IMR-90 (cell line): ENCODE results near the gene CCDC141. TPM values are rescaled to one million over a fixed set of nuclear protein-coding genes. Genes with fewer than 3 reads are reported as not detected.

Experiments used
- ATAC-seq: fragments of 200-7000 bp; cut with Tn5 transposase; 2 replicates; pipeline ENCODE4 v1.9.1; 2020; ENCODE audit warnings: low read depth, mild to moderate bottlenecking, moderate library complexity
- BruUV-seq: library from RNA; stranded (reverse); fragments of 400-500 nt; replicated peaks from 2 replicates; lab custom pipeline; 2021; lab: Mats Ljungman, UMichigan
- CTCF ChIA-PET: fragments of 300-600 bp; formaldehyde crosslinking; extraction: SDS; loops from one replicate; lab custom pipeline; 2021; ENCODE audit warnings: antibody characterized with exemption; lab: Yijun Ruan, JAX
- POLR2A ChIA-PET: fragments of 300-600 bp; sonication (Branson Sonifier 250); formaldehyde crosslinking; loops from one replicate; lab custom pipeline; 2022; ENCODE audit warnings: antibody characterized with exemption; ENCODE audit not compliant: unreplicated experiment; lab: Charles Lee
- DNase-seq: peaks from one replicate; pipeline ENCODE4 v3.0.0; 2013
- H2AFZ ChIP-seq: replicated peaks from 2 replicates; pipeline ENCODE3; 2013; ENCODE audit warnings: low read length, mild to moderate bottlenecking; ENCODE audit not compliant: poor library complexity
- H2AK5ac ChIP-seq: 2 replicates; pipeline ENCODE4 v1.6.1; 2013; ENCODE audit warnings: low read depth, low read length, inconsistent platforms
- H2AK9ac ChIP-seq: replicated peaks from 2 replicates; pipeline ENCODE3; 2013; ENCODE audit warnings: mild to moderate bottlenecking, low read depth, low read length, moderate library complexity; ENCODE audit not compliant: poor library complexity
- H2BK120ac ChIP-seq: 2 replicates; pipeline ENCODE4 v1.6.1; 2013; ENCODE audit warnings: low read depth, low read length, inconsistent platforms
- H2BK15ac ChIP-seq: 3 replicates; pipeline ENCODE4 v1.6.1; 2013; ENCODE audit warnings: low read depth, low read length, inconsistent platforms
- H2BK20ac ChIP-seq: 2 replicates; pipeline ENCODE4 v1.6.1; 2013; ENCODE audit warnings: low read depth, mild to moderate bottlenecking, inconsistent platforms, low read length, moderate library complexity
- H2BK5ac ChIP-seq: 2 replicates; pipeline ENCODE4 v1.6.1; 2013; ENCODE audit warnings: mild to moderate bottlenecking, low read depth, low read length, inconsistent platforms; ENCODE audit not compliant: poor library complexity, severe bottlenecking
- H3K14ac ChIP-seq: replicated peaks from 2 replicates; pipeline ENCODE4 v1.6.1; 2013; ENCODE audit warnings: low read depth, low read length, inconsistent platforms
- H3K18ac ChIP-seq: 2 replicates; pipeline ENCODE4 v1.6.1; 2013; ENCODE audit warnings: low read depth, low read length, control low read depth
- H3K23ac ChIP-seq: 2 replicates; pipeline ENCODE4 v1.6.1; 2013; ENCODE audit warnings: low read depth, low read length, inconsistent platforms
- H3K27ac ChIP-seq: 2 replicates; pipeline ENCODE4 v1.5.1; 2013; ENCODE audit warnings: mild to moderate bottlenecking, control low read depth, low read length; ENCODE audit not compliant: insufficient read depth
- H3K27me3 ChIP-seq: 2 replicates; pipeline ENCODE4 v1.6.1; 2013; ENCODE audit warnings: low read length; ENCODE audit not compliant: control insufficient read depth, insufficient read depth
- H3K36me3 ChIP-seq: 2 replicates; pipeline ENCODE4 v1.6.1; 2013; ENCODE audit warnings: low read length, mixed read lengths; ENCODE audit not compliant: control insufficient read depth, insufficient read depth
- H3K4ac ChIP-seq: 2 replicates; pipeline ENCODE4 v1.6.1; 2013; ENCODE audit warnings: low read depth, low read length, inconsistent platforms
- H3K4me1 ChIP-seq: 2 replicates; pipeline ENCODE4 v1.6.1; 2013; ENCODE audit warnings: low read length, mixed read lengths; ENCODE audit not compliant: control insufficient read depth, insufficient read depth
- H3K4me2 ChIP-seq: 2 replicates; pipeline ENCODE4 v1.6.1; 2013; ENCODE audit warnings: low read depth, mild to moderate bottlenecking, control low read depth, low read length, moderate library complexity
- H3K4me3 ChIP-seq: 2 replicates; pipeline ENCODE4 v1.5.1; 2013; ENCODE audit warnings: low read depth, mild to moderate bottlenecking, control low read depth, low read length, moderate library complexity; ENCODE audit not compliant: insufficient read depth
- H3K56ac ChIP-seq: 2 replicates; pipeline ENCODE4 v1.6.1; 2013; ENCODE audit warnings: low read length, inconsistent platforms; ENCODE audit not compliant: insufficient read depth; ENCODE audit errors: extremely low read depth
- H3K79me1 ChIP-seq, 2 experiments: 2 replicates each; pipeline ENCODE4 v1.6.1; 2013; ENCODE audit warnings: low read length in 2 of 2, inconsistent platforms in 1 of 2, low read depth in 1 of 2
- H3K9ac ChIP-seq: 2 replicates; pipeline ENCODE4 v1.6.1; 2013; ENCODE audit warnings: low read depth, low read length, control low read depth
- H3K9me1 ChIP-seq: 2 replicates; pipeline ENCODE4 v1.6.1; 2013; ENCODE audit warnings: low read length, inconsistent platforms; ENCODE audit not compliant: insufficient read depth
- H3K9me3 ChIP-seq: 2 replicates; pipeline ENCODE4 v1.6.1; 2013; ENCODE audit warnings: low read length; ENCODE audit not compliant: control insufficient read depth, insufficient read depth
- H4K20me1 ChIP-seq: 2 replicates; pipeline ENCODE4 v1.6.1; 2013; ENCODE audit warnings: low read length, inconsistent platforms; ENCODE audit not compliant: insufficient read depth
- H4K5ac ChIP-seq: 2 replicates; pipeline ENCODE4 v1.6.1; 2013; ENCODE audit warnings: mild to moderate bottlenecking, low read depth, low read length, control low read depth
- H4K8ac ChIP-seq, 2 experiments: 2 replicates each; pipeline ENCODE4 v1.6.1; 2013; ENCODE audit warnings: low read depth in 2 of 2, low read length in 2 of 2, control low read depth in 1 of 2, inconsistent platforms in 1 of 2
- H4K91ac ChIP-seq: 2 replicates; pipeline ENCODE4 v1.6.1; 2013; ENCODE audit warnings: low read depth, low read length, inconsistent platforms; ENCODE audit not compliant: insufficient read depth
- MAZ ChIP-seq: IDR thresholded peaks from 2 replicates; pipeline ENCODE4 v1.6.1; 2012; ENCODE audit warnings: low read depth, mild to moderate bottlenecking, low read length, improper control_type of control experiment, moderate library complexity, borderline replicate concordance
- WGBS, 2 experiments: methylation state at CpG; one replicate each; pipeline versions ENCODE4 v1.1.5 to v1.1.7; 2013; ENCODE audit warnings: missing lambda C conversion rate in 2 of 2; ENCODE audit not compliant: insufficient read length in 1 of 2; ENCODE audit errors: extremely low coverage in 2 of 2; 5-methylcytosine and 5-hydroxymethylcytosine counted together
- dilution Hi-C: fragments of 300-500 bp; cut with HindIII; formaldehyde crosslinking; loops from one replicate; pipeline ENCODE4 v1.14.3; 2018; ENCODE audit warnings: low sequenced_read_pairs; ENCODE audit not compliant: unreplicated experiment
- in situ Hi-C: fragments of 300-500 bp; cut with MboI; formaldehyde crosslinking; loops from 3 replicates; pipeline ENCODE4 v1.14.3; 2019; ENCODE audit warnings: low sequenced_read_pairs, inconsistent platforms, mixed read lengths
- intact Hi-C: fragments of 100-400 bp; cut with micrococcal nuclease; formaldehyde crosslinking; loops from 2 replicates; pipeline ENCODE4 v1.10.0; 2022
- polyA plus RNA-seq, 3 experiments: library from polyadenylated mRNA; depleted of rRNA; stranded (reverse); fragments of >200 nt; gene quantifications; 2 replicates each; pipeline ENCODE4 v1.2.3, GENCODE V29; 2012; ENCODE audit warnings: low replicate concordance in 1 of 3
- total RNA-seq: library from RNA; depleted of rRNA; stranded (reverse); fragments of >200 nt; gene quantifications from 2 replicates; pipeline ENCODE4 v1.2.3, GENCODE V29; 2012

Gene CCDC141
- total and polyA plus RNA-seq, 2 of the 4 experiments (the other 2 are of a cell fraction), result not detected

GRCh38 chr2:178949151-178949550, 100.8 kb downstream of the CCDC141 start:
- Histone ChIP-seq H4K20me1 (no peaks in the 10 kb centered on the region), H4K5ac (no peak overlapping the region), H3K9ac (no peak overlapping the region), H3K56ac (no peak overlapping the region), H2AK9ac (no peak overlapping the region), H3K14ac (no peak overlapping the region), H2AK5ac (no peak overlapping the region), H3K36me3 (no peaks in the 10 kb centered on the region), H4K91ac (no peak overlapping the region), H3K4me3 (no peak overlapping the region), H4K8ac (no peak overlapping the region), H3K4me2 (no peak overlapping the region), H3K27ac (no peak overlapping the region), H3K79me1 (no peaks in the 10 kb centered on the region), H2BK120ac (no peak overlapping the region), H3K9me3 (no peaks in the 10 kb centered on the region), H3K23ac (no peak overlapping the region), H2BK5ac (no peak overlapping the region), H2AFZ (no peak overlapping the region), H3K18ac (no peak overlapping the region), H2BK20ac (no peak overlapping the region), H3K4me1 (no peaks in the 10 kb centered on the region), H2BK15ac (no peak overlapping the region), H3K4ac (no peak overlapping the region), H3K9me1 (no peaks in the 10 kb centered on the region), H3K27me3 (no peaks in the 10 kb centered on the region)
- POLR2A ChIA-PET, result no interaction called here
- DNase-seq (no peak), ATAC-seq (no peak)
- CTCF ChIA-PET, result interaction anchor here (1.2 kb wide), 1 partner anchor 58 kb away, joined by 3 read pairs; no protein-coding TSS in a partner anchor
- no peak for TF ChIP-seq MAZ
- dilution Hi-C loops, result no loop called here
- BruUV-seq, result no TSS peak
- in situ Hi-C loops, result no loop called here
- intact Hi-C loops, result no loop called here
- WGBS, 2 experiments, result no CpG with 5 or more reads among the region's 2 CpGs
